HL-60/S4 treated with phorbol 12-myristate 13-acetate at 8.2 ng/mL for 4 days and 3 days (cell line): ENCODE measurements around the gene LCLAT1.
"Not testable (repeated sequence)": the region's sequence is repeated elsewhere in the genome, so short reads cannot be mapped to it uniquely, and the experiment has no call there.

ENCODE experiments used
- in situ Hi-C: fragments of 300-500 bp; cut with MboI; formaldehyde crosslinking; loops from 2 replicates; pipeline ENCODE4 v1.15.0; 2022; ENCODE audit warnings: low sequenced_read_pairs

LCLAT1 gene

DNA sequence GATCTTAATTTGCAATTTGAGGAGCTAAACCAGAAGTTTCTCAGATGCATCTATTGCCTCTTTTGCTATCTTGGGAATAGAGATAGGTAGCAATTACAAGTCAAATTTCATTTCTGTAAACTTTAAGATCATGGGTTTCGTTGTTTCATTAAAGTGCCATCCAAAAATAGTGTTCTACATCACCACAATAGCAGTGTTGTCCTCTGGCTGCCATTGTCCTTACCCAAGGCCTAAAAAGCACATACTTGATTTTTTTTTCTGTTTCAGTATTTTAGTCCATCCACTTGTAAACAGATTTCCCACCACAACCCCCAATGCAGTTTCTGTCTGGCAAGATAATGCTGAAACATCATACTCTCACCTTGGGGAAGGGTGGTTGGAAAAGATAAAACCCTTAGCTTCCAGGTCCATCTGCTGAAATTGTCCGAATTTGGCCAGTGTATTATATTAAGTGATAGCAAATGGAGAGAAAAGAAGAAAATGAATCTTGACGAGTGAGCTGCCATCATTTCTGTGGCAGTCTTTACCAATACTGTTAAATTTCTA is 136.2 kb downstream of the LCLAT1 start:
- in situ Hi-C loops: no loop called here

DNA sequence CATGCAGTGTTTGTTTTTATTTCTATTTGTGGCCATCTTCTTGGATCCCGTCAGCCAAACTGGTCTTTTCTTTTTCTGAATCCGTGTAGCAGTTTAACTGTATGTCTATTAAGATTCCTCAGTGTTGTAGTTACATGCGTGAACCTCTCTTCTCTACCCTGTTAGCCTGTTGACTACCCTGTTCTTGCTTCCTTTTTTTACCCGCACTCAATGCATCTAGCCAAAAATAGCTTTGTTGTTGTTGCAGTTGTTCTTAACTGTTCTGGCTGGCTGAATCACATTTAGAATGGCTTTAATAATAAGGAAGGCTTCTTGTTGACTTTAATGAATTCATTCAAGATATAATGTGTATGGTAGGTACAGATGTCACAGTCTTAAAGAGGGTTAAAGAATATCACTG is 137.1 kb downstream of the LCLAT1 start:
- in situ Hi-C loops: no loop called here

DNA sequence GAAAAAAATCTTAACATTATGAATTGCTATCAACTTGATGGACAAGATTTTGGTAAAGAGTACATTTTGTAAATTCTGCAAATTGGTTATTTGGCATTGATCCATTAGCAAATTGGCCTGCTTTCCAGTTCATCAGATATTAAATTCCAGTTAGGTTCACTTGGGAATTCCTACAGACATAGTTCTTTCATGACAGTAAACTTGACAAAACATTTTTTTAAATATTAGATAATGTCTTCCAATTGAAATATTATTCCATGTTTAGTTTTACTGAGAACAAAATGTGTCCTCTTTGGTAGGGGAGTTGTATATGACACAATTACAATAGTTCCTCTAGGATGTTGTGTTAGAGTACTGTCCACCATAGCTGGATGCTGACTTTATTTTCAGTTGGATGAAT is 141.9 kb downstream of the LCLAT1 start:
- in situ Hi-C loops: no loop called here

DNA sequence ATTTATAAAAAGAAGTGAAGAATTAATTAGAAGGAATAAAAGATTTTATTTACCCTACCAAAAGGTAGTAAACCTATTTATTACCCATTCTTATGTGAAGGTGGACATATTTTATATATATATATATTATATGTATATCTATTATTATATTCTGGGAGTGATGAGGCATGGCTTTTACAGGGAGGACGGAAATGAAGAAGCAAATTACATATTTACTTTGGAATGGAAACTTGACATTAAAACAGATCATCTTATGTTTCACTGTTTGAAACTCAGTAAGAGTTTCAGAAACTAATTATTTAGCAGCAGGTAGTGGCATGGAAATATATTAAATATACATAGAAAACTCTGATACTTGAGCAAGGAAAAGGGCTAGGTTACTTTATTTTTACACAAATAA is 143.4 kb downstream of the LCLAT1 start:
- in situ Hi-C loops: no loop called here

DNA sequence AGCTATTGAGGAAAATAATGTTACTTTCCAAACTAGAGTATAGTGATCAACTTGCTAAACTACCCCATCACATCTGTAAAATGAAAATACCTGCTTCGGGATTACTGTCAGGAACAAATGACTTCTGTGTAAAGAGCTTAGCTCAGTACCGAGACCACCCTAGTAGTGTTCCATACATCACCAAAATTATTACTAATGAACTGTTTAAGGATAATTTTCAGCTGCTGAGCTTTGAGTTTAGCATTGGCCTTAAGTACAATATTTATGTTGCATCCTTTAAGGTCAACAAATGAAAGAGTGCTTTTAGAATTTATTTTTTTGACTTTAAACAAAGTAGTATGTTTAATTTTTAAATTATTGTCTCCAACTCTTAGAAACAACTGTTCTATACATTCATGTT is 144.1 kb downstream of the LCLAT1 start:
- in situ Hi-C loops: no loop called here

DNA sequence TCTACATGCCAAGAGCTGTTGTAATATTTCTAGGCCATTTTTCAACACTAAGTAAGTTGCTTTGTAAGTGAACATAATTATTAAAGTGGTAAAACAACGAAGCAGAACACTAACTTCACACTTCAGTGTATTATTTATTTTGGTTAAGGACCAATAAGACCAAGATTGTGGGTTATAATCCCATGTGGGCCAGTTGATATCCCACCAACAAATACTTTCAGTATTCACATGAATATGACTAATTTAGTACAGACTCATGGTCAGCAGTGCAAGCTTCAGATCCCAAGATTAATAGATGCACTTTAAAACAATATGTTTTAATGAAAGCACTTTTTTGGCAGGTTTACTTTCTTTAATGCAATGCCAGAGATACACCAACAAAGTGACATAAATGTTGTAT is 154.3 kb downstream of the LCLAT1 start:
- in situ Hi-C loops: no loop called here

DNA sequence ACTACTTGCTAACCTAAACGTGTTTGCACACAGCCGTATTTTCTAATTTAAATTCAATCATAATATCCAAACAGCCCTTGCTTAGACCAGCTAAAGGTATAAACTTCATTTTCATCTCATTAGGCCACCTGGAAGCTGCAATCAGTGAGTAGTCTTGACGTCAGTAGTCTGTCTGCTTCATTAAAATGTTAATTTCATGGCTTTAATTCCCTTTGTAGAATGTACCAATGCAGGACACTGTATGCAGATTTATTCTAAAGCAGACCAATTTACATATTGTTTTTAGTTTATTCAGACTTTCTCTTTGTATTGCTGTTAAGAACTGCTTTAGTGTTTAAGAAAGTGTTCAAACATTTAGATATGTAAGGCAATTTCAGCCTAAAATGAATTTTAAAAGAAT is 158.2 kb downstream of the LCLAT1 start:
- in situ Hi-C loops: no loop called here

DNA sequence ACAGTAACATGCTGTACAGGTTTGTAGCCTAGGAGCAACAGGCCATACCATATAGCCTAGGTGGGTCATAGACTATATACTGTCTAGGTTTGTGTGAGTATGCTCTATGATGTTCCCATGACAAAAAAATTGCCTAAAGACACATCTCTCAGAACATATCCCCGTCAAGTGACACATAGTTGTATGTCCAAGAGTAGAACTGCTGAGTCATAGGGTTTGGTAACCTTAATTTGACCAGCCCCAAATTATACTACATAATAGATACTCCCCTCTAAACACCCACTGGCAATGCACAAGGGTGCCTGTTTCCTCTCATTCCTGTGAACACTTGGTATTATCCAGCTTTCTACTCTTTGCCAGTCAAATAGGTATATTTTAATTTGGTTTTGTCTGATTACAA is 161.6 kb downstream of the LCLAT1 start:
- in situ Hi-C loops: no loop called here

DNA sequence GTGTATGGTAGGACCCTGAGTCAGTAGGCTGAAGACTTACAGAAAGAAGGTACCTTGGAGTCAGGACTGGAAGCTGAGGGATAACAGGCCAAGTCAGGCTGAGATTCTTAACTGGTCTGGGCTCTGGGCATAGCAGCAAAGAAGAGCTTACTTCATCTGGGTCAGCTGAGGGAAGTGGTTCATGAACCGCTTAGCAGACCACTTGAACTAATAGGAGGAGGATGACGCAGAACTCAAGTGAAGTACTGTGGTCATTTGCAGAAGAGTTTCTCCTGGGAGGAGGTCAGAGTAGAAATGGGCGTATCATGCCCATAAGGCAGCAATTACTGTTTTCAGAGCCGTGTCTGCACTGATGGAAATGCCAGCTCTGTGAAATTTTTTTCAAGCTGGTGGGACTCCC is 164.5 kb downstream of the LCLAT1 start:
- in situ Hi-C loops: no loop called here

DNA sequence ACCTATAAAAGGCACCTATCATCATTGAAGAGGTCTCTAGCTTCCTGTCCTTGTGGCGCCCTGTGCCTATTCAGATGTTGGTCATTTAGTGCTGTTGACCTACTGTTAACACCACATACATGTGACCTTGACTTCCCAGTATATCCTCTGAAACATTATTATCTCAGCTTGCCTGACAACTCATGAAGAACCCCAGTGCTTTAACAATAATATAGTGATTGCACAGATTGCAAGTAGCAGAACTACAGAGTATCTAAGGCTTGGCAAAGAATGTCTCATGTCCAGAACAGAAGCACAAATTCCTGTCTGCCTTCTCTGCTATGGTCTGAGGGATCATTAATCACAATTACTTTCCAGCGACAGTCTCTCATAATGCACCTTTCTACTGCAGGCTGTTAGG is 165.3 kb downstream of the LCLAT1 start:
- in situ Hi-C loops: no loop called here

DNA sequence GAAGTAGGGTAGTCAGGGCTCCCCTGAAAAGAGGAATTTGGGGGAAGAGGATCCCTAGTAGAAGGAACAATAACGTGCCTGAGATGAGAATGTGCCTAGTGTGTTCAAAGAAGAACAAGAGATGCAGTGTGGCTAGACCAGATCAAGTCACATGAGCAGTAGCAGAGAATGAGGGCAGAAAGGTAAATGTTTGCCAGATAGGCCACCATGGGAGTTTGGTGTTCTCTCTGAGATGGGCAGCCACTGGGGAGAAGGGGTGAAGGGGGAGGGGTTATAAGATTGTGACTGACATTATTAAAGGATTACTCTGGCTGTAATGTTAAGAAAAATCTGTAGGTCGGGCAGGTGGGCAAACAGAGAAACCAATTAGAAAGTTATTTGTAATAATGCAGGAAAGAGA is 166.0 kb downstream of the LCLAT1 start:
- in situ Hi-C loops: no loop called here

DNA sequence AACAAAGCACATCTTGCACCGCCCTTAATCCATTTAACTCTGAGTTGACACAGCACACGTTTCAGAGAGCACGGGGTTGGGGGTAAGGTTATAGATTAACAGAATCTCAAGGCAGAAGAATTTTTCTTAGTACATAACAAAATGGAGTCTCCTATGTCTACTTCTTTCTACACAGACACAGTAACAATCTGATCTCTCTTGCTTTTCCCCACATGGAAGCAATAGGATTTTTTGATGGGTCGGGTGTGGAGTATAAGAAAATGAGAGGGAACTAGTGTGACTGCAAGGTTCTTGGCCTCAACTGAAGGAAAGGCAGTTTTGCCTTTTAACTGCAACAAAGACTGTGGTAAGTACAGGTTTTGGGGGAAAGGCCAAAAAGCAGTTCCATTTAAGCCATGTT is 167.2 kb downstream of the LCLAT1 start:
- in situ Hi-C loops: not testable (repeated sequence)

DNA sequence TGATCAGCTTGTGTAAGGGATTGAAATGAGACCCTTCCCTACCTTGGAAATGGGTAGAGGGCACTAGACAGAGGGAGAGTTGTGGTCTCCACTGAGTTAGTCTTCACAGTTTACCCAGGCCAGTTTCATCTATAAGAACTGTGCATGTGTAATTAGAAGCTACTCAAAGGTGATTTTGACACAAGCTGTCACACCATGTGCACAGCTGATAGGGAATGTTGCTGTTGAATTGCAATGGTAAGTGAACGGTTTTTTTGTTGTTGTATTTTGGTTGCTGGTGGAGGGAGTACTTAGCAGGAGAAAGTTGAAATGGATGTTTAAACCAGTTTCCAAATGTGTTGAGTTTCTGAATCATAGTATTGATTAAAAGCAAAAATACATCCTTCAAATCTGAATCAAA is 168.9 kb downstream of the LCLAT1 start:
- in situ Hi-C loops: no loop called here

DNA sequence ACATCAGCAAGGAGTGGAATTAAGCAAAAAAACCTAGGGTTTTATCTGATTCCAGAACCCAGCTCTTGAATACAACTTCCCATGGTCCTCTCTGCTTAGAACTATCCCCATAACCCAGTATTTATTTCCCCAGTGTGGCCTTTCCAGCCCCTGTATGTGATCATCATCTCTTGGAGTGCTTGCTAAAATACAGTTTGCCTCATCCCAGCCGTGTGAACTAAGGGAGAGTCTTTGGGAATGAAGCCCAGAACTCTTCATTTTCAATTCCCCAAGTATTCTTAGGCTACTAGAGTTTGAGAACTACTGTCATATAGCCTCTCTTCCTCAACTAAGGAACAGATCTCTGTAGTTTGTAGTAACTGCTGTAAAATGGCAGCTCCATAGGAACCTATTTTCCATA is 173.1 kb downstream of the LCLAT1 start:
- in situ Hi-C loops: no loop called here

DNA sequence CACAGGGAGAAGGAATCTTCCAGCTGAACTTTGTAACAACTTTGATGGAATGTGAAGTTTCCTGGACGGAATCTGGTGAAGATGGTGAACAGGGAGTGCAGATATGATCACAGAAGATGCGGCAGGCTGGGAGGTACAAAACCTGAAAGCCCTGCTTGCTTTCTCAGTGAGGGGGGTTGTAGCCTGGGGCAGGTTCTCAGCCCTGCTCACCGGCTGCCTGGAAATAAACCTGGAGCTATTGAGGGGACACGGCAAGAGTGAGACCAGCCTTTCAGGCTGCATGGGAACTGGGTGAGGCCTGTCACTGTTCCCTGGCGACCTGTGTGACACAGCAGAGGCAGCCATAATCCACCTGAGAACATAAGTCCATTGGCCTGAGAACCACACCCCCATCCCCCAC is 174.8 kb downstream of the LCLAT1 start:
- in situ Hi-C loops: no loop called here

DNA sequence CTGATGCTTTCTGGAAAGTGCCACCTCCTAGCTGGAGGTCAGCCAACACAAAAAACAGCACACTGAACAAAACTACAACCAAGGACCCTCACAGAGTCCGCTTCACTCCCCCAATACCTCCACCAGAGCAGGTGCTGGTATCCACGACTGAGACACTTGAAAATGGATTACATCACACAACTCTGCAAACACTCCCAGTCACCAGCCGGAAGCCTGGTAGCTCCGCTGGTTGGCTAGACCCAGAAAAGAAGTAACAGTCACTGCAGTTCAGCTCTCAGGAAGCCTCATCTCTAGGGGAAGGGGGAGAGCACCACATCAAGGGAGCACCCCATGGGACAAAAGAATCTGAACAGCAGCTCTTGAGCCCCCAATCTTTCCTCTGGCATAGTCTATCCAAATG is 175.4 kb downstream of the LCLAT1 start:
- in situ Hi-C loops: no loop called here

DNA sequence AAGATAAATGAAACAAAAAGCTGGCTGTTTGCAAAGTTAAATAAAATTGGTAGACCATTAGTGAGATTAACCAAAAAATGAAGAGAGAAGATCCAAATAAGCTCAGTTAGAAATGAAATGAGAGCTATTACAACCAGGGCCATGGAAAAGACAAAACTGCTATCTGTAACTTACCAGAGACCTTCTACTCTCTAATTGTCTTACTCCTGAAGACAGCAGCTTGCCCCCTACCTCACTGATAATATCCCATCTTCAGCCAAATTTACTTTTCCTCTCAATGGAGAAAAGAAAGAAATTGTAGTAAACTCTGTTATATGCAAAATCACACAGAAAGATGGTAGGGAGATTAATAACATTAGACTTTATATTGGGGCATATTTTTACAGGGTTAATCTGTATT is 178.2 kb downstream of the LCLAT1 start:
- in situ Hi-C loops: no loop called here

DNA sequence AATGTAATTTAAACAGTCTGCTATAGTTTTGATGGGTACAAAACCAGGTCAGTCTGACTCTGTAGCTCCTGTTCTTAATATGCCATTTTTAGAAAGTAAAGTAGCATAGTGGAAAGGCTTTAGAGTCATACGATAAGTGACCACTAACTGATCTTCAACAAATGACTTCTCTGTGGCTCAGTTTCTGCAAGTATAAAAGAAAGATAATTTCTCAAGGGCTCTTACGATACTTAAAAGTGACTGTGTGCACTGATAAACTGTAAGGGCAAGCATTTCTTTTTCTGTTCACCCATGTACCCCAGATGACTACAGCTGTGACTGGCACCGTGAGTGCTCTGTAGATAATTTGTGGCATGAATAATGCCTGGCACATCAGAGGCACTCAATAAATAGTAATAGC is 178.7 kb downstream of the LCLAT1 start:
- in situ Hi-C loops: no loop called here

DNA sequence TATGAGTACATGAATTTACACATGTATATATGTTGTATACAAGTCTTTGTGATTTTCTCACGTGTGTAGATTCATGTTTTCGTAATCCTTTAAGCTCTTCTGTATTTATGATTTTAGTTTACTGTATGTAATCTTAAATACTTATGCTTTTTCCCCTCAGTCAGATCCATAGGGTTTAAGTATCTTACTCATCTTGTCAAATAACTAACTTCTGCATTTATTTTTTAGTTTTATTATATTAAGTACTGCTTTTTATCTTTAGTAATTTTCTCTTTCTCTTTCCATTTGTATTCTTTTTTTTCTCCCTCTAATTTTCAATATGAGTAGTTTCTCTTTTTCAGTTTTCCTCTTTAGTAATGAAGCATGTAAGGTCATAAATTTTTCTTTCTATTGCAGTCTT is 179.4 kb downstream of the LCLAT1 start:
- in situ Hi-C loops: no loop called here

DNA sequence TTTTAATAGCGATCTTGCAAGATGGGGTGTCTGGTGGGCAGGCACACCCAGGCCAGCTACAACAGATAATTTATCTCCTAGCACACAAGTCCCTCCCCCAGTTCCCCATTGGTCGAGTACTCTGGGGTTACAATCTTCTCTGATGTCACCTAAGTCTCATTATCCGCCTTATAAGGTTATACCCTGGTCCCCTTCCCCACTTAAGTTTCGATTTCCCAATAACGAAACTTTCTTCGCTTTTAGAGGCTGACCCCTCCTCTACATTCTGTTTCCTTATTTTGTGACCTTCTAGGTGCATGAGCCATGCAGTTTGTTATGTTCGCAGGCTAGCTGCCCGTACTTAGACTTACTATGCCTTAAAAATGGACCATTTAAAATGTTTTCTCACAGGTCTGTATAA is 180.1 kb downstream of the LCLAT1 start:
- in situ Hi-C loops: no loop called here

DNA sequence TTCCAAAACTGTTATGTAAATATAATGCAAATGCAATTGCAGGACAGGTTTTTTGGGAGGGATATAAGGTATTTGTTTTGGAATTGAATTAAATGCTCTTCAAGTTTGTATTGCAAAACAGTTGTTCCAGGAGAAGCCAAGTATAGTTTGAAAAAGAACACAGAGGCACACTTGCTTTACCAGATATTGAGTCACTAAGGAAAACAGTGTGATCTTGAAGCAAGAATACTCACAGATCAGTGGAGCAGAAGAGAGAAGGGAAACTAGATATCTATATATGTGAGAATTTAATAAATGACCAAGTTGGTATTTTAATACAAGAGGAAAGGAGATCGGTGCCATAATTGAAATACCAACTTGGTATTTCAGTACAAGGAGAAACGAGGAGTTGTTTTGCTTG is 181.3 kb downstream of the LCLAT1 start:
- in situ Hi-C loops: no loop called here

DNA sequence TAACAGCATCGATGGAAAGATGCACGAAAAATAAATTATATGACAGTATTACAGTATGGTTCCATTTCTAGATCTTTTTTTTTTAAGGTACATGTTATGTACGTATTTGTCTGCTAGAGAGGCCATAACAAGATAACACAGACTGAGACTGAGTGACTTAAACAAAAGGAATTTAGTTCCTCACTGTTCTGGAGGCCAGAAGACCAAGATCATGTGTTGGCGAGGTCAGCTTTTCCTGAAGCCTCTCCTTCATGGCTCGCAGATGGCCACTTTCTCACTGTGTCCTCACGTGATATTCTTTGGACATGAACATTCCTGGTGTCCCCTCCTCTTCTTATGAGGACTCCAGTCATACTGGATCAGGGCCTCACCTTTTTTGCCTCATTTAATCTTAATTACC is 182.8 kb downstream of the LCLAT1 start:
- in situ Hi-C loops: no loop called here

DNA sequence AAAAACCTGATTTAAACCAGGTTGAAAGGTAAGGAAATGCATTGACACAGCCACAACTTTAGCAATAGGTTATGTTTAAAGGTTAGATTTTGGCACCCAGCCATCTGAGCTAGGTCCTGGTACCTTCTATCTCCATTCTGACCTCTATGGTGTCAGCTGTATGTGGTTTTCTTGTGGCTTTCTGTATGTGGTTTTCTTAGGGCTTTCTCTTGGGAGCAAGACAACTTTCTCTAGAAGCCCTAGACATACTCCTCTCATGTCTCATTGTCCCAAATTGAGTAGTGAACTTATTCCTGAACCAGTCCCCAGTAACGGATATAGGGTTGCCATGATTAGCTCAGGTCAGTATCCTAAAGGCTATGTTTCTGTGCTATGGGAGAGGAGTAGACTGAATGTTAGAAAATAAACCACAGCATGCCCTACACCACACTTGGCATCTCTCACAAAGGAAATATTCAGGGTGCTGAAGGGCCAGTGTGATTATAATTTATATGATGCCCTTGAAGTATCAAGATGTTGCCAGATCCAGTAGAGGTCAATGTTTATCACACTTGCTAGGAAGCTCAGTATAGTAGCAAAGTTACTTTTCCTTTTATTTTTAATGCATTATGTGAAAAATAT is 184.1 kb downstream of the LCLAT1 start:
- in situ Hi-C loops: no loop called here
